Gastroesophageal sphincter (tissue), 4 donors: ENCODE measurements around the gene LSM8. TPM values are rescaled to one million over a fixed set of nuclear protein-coding genes. Genes with fewer than 3 reads are reported as not detected.

Experiments used
- ATAC-seq: fragments of 150-250 bp; one replicate; pipeline ENCODE4 v1.9.1; 2016; ENCODE audit warnings: mild to moderate bottlenecking, moderate library complexity
- H3K27ac ChIP-seq, 4 donors: fragments of 200-600 bp; sonication (generic) in 3 of 4; 1 replicate in 3 of 4; 2 replicates in 1 of 4; pipeline ENCODE4 v1.5.1; 2016 to 2019
- H3K27me3 ChIP-seq: fragments of 200-600 bp; sonication (generic); one replicate; pipeline ENCODE4 v1.5.1; 2019
- H3K36me3 ChIP-seq, 2 donors: fragments of 200-600 bp; sonication (generic); one replicate each; pipeline ENCODE4 v1.5.1; 2019; ENCODE audit warnings: control low read depth in 1 of 2
- H3K4me1 ChIP-seq, 3 donors: fragments of 200-600 bp; sonication (generic); 1 replicate in 2 of 3; 2 replicates in 1 of 3; pipeline ENCODE4 v1.5.1; 2016 to 2019; ENCODE audit warnings: control low read depth in 2 of 3
- H3K4me3 ChIP-seq, 2 donors: fragments of 200-600 bp; sonication (generic); one replicate each; pipeline ENCODE4 v1.5.1; 2019; ENCODE audit warnings: mild to moderate bottlenecking in 1 of 2, moderate library complexity in 1 of 2
- H3K9me3 ChIP-seq, 3 donors: fragments of 200-600 bp; sonication (generic); one replicate each; pipeline ENCODE4 v1.5.1; 2017 to 2019; ENCODE audit warnings: control low read depth in 2 of 3
- EP300 ChIP-seq: sonication (generic); formaldehyde crosslinking; IDR thresholded peaks from one replicate; pipeline ENCODE4 v1.6.1; 2017; ENCODE audit warnings: antibody characterized with exemption, mild to moderate bottlenecking
- POLR2A ChIP-seq, 2 donors: fragments of 450-650 bp; IDR thresholded peaks; one replicate each; pipeline ENCODE4 v1.6.1; 2017; ENCODE audit warnings: antibody characterized with exemption in 2 of 2, mild to moderate bottlenecking in 2 of 2, moderate library complexity in 1 of 2
- POLR2AphosphoS5 ChIP-seq: sonication (generic); formaldehyde crosslinking; IDR thresholded peaks from one replicate; pipeline ENCODE4 v1.6.1; 2017; ENCODE audit warnings: antibody characterized with exemption
- WGBS, 2 donors: methylation state at CpG; one replicate each; pipeline ENCODE4 v1.1.5; 2018; ENCODE audit warnings: low coverage in 1 of 2; 5-methylcytosine and 5-hydroxymethylcytosine counted together
- total RNA-seq, 4 donors: library from RNA; depleted of rRNA; stranded (reverse); fragments of >200 nt; gene quantifications; one replicate each; pipeline ENCODE4 v1.1.0, GENCODE V29; 2016
- TF ChIP-seq, protein P1 (sequence below), 4 experiments: fragments of 200-600 bp in 2 of 4; fragments of 450-650 bp in 2 of 4; sonication (generic) in 1 of 4; IDR thresholded peaks; one replicate each; pipeline ENCODE4 v1.5.1; 2017 to 2019; ENCODE audit warnings: antibody characterized with exemption in 4 of 4, mild to moderate bottlenecking in 2 of 4, moderate library complexity in 2 of 4

The LSM8 gene
- total RNA-seq, 4 donors from 2014 or later = 18.6 to 38.6 (median 28.9) TPM

DNA sequence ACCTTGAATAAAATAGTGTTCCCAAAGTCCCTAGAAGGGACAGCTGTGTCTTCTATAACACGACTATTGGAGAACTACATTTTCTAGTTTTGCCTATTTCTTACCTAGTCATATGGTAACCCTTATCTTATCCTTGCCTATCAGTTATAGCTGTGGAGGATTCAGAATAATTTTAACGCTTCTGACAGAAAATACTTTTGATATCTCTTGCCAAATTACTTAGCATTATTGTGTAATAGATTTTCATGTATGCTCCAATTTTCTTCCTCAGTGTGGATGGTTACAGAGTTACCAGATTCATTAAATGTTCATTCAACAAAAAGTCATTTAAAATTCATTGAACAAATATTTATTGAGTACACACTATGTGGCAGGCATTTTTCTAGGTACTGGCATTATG lies 34.6 kb upstream of the LSM8 start:
- 82 to 87% methylated on average over 2 of the region's 2 CpGs for WGBS, 2 donors
- no peak for ATAC-seq
- Histone ChIP-seq H3K4me1 (no peaks in the 10 kb centered on the region), H3K27me3 (no peaks in the 10 kb centered on the region), H3K36me3 (no peaks in the 10 kb centered on the region), H3K27ac (no peak overlapping the region), H3K9me3 (no peaks in the 10 kb centered on the region), H3K4me3 (no peak overlapping the region)
- TF ChIP-seq, protein P1, sequence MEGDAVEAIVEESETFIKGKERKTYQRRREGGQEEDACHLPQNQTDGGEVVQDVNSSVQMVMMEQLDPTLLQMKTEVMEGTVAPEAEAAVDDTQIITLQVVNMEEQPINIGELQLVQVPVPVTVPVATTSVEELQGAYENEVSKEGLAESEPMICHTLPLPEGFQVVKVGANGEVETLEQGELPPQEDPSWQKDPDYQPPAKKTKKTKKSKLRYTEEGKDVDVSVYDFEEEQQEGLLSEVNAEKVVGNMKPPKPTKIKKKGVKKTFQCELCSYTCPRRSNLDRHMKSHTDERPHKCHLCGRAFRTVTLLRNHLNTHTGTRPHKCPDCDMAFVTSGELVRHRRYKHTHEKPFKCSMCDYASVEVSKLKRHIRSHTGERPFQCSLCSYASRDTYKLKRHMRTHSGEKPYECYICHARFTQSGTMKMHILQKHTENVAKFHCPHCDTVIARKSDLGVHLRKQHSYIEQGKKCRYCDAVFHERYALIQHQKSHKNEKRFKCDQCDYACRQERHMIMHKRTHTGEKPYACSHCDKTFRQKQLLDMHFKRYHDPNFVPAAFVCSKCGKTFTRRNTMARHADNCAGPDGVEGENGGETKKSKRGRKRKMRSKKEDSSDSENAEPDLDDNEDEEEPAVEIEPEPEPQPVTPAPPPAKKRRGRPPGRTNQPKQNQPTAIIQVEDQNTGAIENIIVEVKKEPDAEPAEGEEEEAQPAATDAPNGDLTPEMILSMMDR (IDR thresholded peaks at IDR 0.05) = no peak
- no peak for TF ChIP-seq POLR2AphosphoS5
- no peak for TF ChIP-seq EP300
- no peak for TF ChIP-seq POLR2A (IDR thresholded peaks at IDR 0.05)

DNA sequence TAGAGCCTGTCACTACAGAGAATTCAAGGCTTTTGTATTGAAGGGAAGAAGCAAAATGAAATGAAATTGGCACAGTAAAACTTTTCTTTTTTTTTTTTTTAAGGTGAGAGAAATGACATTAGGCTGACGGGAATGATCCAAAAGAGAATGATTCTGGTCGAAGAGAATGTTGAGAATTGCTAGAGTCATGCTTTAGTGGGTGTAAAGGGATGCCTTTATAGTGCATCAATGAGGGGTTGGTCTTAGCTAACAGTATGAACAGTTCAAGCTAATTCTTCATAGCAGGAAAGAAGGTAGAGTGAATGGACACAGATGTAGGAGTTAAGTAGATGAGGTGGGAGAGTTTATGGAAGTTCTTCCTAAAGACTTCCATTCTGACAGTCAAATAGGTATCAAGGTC lies 32.3 kb upstream of the LSM8 start:
- Histone ChIP-seq H3K9me3 (no peaks in the 10 kb centered on the region), H3K27me3 (no peaks in the 10 kb centered on the region), H3K4me1 (no peaks in the 10 kb centered on the region), H3K36me3 (no peaks in the 10 kb centered on the region), H3K27ac (no peak overlapping the region), H3K4me3 (no peak overlapping the region)
- ATAC-seq = no peak
- TF ChIP-seq, protein P1 (IDR thresholded peaks at IDR 0.05) = no peak
- TF ChIP-seq POLR2A (IDR thresholded peaks at IDR 0.05) (no peak), POLR2AphosphoS5 (no peak), EP300 (no peak)
- 72 to 83% methylated on average over 1 to 2 of the region's 2 CpGs for WGBS, 2 donors

DNA sequence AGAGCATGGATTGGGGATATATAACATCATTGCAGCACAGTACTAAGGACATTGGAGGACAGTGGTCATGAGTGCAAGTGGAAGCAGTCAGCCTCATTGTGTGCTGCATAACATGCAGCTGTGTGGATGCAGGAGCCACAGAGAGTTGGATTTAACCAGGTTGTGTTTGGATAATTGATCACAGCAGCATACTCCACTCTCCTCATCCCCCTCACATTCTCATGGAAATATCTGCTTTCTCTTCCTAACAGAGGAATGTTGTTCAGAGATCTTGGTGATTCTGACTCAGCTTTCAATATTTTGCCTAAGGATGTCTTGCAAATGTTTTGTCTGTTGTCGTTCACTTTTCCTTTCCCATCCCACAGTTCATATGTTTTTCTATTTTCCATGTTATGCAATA lies 31.8 kb upstream of the LSM8 start:
- Histone ChIP-seq H3K27me3 (no peaks in the 10 kb centered on the region), H3K9me3 (no peaks in the 10 kb centered on the region), H3K4me3 (no peak overlapping the region), H3K36me3 (no peaks in the 10 kb centered on the region), H3K27ac (no peak overlapping the region), H3K4me1 (no peaks in the 10 kb centered on the region)
- WGBS, 2 donors = 25 to 50% methylated on average over 1 of the region's 1 CpG
- TF ChIP-seq, protein P1 (IDR thresholded peaks at IDR 0.05) = no peak
- TF ChIP-seq POLR2AphosphoS5 (no peak), POLR2A (IDR thresholded peaks at IDR 0.05) (no peak), EP300 (no peak)
- ATAC-seq = no peak

DNA sequence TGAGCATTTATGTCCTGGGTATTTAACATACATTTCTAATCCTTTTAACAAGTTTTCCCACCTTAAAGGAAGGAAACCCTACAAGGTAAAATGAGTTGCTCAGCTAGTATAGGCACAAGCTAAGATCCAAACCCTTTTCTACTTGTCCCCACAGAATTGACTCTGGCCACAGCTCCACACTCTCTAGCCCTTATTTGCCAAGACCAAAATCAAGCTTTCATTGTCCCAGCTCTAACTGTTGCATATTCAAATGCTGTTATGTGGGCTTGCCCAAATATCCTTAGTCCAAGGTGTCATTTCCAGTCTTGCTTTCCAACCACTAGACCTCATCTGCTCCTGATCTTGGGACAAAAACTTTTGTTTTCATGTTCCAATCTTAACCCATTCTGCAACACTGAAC lies 31.3 kb upstream of the LSM8 start:
- ATAC-seq = no peak
- H3K27ac ChIP-seq = no peak overlapping the region
- no peaks in the 10 kb centered on the region for H3K36me3 ChIP-seq
- H3K4me1 ChIP-seq = no peaks in the 10 kb centered on the region
- H3K27me3 ChIP-seq = no peaks in the 10 kb centered on the region
- H3K9me3 ChIP-seq = no peaks in the 10 kb centered on the region
- TF ChIP-seq, protein P1 (IDR thresholded peaks at IDR 0.05) = no peak
- no peak for TF ChIP-seq POLR2AphosphoS5
- TF ChIP-seq POLR2A (IDR thresholded peaks at IDR 0.05) = no peak
- no peak for TF ChIP-seq EP300
- H3K4me3 ChIP-seq = no peak overlapping the region

DNA sequence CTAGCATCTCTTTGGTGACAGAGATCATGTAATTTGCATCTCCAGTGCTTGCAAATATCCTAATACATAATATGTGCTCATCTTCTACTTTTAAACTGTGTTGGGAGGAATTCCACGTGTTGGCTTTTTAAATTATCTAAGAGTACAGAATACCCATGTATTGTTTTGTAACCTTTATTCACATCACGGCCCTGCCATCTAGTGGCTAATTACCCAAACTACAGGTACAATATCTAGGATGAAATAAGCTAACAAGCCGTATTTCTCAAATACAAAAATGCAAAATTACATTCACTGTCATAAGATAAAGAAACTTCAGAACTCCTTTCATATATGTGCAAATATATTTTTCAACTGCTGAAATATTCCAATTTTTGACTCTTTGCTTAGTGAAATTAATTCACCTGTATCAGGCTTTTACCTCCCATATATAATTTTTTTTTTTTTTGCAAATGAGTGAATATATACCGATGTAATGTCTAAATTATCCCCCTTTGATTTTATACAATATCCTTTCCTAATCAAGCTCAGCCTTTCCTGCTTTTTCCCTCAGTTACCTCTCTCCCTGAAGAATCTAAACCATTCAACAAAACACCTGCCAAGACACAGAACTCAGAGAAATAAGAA lies 30.3 kb upstream of the LSM8 start:
- H3K36me3 ChIP-seq = no peaks in the 10 kb centered on the region
- no peak overlapping the region for H3K27ac ChIP-seq
- H3K4me1 ChIP-seq = no peaks in the 10 kb centered on the region
- H3K4me3 ChIP-seq = no peak overlapping the region
- WGBS, 2 donors = 19 to 27% methylated on average over 4 of the region's 4 CpGs
- H3K27me3 ChIP-seq = no peaks in the 10 kb centered on the region
- no peaks in the 10 kb centered on the region for H3K9me3 ChIP-seq
- TF ChIP-seq, protein P1 (IDR thresholded peaks at IDR 0.05) = peak; percentile 18 to 52 (median 43)
- TF ChIP-seq POLR2AphosphoS5 = no peak
- no peak for ATAC-seq
